Stimulated activated CD4-positive, alpha-beta T cell treated with anti-CD3 and anti-CD28 coated beads, Interleukin-1b, Interleukin-23, amount 100 ng/mL, for 4 hours (primary cell): Measurements from ENCODE around the gene GPATCH1.

Experiments
- DNase-seq, 2 donors: peaks; one replicate each; pipeline ENCODE4 v3.0.0-alpha.2; 2020; ENCODE audit warnings: low read depth in 2 of 2

The GPATCH1 gene

DNA sequence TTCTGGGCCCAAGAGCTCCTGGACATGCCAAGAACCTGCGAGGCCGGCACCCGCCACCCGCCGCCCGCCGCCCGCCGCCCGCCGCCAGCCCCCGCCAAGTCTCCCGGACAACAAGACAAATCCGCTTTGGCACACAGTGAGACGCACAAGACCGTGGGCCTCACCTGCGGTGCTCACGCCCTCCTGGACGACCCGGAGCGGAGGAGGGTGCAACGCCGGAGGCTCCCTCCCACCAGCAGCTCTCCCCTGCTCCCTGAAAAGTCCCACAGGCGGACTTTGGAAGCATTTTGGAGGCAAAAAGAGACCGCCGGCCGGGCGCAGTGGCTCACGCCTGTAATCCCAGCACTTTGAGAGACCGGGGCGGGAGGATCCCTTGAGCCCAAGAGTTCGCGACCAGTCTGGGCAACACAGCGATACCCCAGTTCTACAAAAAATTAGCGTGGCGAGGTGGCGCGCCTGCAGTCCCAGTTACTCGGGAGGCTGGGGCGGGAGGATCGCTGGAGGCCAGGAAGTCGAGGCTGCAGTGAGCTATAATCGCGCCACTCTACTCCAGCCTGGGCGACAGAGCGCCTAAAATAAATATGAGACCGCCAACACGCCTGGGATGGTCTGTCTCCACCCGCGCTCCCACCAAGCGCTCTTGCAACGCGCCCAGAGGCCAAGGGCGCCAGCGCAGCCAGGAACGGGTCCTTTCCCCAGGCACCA lies 17.1 kb upstream of the GPATCH1 start:
- DNase-seq: no peak

- peak in 1 of 2 donors; percentile 16 for DNase-seq
Measured at GRCh38 chr19:33064458-33064791, 16.6 kb upstream of the GPATCH1 start.

- peak; percentile 29 to 55 for DNase-seq
Measured at GRCh38 chr19:33064792-33065550, 16.0 kb upstream of the GPATCH1 start, which contains the start of gene RHPN2. Gene RHPN2 (minus strand): TSS chr19:33064888. CDS start chr19:33064852, 36 bp downstream.

- no peak for DNase-seq
Measured at GRCh38 chr19:33066543-33066942, 14.4 kb upstream of the GPATCH1 start.

DNA sequence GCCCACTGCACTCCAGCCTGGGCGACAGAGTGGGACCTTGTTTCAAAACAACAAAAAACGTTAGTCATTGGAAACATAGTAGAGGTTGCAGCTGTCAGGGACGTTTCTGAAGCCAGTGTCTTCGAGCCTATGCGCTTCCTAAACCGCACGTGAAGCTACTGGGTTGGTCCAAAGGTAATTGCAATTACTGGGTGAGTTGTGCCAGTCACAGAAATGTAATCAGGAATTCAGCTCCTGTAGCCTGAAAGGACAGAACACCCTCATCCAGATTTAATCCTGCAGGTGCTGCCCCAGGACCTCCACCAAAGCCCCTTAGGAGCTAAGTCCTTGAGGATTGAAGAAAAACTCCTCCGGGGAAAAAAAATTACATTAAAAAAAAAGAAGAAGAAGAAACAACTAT lies 13.9 kb upstream of the GPATCH1 start:
- no peak for DNase-seq

DNA sequence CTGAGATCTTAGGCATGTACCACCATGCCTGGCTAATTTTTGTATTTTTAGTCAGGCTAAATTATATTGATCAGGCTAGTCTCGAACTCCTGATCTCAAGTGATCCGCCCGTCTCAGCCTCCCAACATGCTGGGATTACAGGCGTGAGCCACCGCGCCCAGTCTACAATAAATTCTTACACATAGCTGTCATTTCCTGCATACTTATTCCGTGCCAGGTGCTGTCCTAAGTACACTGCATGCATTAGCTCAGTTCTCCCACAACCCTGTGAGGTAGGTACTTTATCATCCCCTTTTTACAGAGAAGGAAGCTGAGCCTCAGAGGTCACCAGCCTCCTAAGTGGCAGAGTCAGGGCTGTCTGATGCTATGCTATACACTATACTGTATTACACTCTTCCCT lies 9.1 kb upstream of the GPATCH1 start:
- no peak for DNase-seq

DNA sequence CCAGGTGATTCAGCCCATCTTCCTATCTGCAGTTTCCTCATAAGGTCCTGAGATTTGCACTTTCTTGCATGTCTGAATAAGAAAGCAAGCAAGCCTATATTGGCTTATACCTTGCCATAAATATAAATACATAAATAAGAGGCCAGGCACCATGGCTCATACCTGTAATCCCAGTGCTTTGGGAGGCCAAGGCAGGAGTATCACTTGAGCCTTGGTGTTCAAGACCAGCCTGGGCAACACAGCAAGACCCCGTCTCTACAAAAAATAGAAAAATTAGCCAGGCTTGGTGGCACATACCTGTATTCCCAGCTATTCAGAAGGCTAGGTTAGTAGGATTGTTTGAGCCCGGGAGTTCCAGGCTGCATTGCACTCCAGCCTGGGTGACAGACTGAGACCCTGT lies 5.5 kb upstream of the GPATCH1 start:
- no peak for DNase-seq

GRCh38 chr19:33085570-33086128 lies 4.7 kb downstream of the GPATCH1 start:
- DNase-seq: no peak

GRCh38 chr19:33086955-33087354 lies 6.0 kb downstream of the GPATCH1 start:
- no peak for DNase-seq

GRCh38 chr19:33089010-33089409 lies 8.0 kb downstream of the GPATCH1 start:
- no peak for DNase-seq

DNA sequence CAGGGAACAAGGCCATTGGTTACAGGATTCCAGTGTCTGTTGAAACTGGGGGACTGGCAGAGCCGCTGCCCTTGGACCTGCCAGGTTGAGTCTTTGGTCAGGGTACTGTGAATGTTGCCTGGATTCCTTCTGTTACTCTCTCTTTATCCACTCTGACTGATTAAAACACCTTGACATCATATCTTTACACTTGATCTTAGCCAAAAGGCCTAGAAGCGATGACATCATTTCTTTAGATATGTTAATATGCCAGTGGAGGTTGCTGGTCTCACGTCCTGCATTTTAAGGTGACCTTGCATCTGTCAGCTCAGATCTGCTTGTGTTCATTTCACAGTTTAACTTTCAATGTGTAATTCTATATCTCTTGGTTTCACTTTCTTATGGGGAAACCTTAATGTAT lies 9.2 kb downstream of the GPATCH1 start:
- DNase-seq: no peak

DNA sequence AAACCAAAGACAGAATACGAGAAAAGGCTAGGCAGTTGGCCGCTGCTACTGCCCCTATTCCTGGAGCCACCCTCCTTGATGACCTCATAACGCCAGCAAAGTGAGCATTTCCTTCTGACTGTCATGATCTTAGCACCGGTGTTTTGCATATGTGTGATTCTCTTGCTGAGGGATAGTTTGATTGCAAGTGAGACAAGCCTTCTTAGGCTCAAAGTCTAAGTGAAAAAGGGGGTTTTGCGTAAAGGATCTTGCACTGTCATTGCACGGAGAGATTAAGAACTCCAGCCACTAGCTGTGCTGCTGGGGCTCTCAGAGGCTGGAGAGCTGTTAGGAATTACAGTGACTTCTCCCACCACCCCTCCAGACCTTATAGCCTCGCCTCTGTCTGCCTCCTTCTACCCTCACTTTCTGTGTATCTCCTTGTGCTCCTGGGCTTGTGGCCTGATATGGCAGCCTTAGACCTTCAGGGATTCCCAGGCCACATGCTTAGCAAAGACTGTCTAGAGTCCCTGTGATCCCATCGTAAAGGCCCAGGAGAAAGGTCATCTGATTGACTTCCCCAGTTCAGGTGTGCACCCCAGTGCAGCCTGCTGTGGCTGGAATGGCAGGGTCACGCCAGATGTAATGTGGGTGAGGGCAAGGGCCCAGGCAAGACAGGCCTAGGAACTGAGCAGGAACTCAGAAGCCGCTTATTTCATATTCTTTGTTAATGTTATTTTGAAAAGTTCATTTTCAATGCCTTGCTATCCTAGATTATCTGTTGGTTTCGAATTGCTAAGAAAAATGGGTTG lies 12.6 kb downstream of the GPATCH1 start:
- no peak for DNase-seq

DNA sequence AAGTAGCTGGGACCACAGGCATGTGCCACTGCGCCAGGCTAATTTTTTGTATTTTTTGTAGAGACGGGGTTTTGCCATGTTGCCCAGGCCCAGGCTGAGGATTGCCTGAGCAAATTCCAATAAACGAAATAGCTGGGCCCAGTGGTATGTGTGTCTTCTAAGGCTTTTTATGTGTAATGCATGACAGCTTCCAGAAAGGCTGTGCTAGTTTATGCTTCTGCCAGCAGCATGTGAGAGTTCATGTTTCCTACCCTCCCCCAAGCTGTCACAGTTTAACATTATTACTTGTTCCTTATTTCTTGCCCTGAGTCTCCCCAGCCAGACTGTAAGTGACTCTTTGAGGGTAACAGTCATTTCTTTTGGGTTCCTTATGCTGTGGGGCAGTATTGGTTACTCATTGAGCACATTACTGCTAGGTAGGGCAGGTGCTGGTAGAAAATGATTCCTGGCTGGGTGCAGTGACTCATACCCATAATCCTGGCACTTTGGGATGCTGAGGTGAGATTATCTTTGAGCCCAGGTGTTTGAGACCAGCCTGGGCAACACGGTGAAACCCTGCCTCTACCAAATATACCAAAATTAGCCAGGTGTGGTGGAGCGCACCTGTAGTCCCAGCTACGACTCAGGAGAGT lies 13.6 kb downstream of the GPATCH1 start:
- no peak for DNase-seq

DNA sequence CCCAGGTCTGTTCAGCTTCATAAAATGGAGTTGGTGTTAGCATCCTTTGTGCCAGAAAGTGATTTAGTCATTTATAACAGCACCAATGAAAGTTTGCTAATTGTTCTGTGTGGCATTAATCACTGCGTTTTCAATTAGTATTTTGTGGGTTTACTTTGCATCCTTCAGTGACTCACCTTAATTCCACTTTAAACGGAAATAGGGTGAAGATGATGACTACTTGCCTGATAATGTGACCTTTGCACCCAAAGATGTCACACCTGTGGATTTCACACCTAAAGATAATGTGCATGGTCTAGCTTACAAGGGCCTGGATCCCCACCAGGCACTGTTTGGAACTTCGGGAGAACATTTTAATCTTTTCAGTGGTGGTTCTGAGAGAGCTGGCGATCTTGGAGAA lies 15.0 kb downstream of the GPATCH1 start:
- DNase-seq: no peak

DNA sequence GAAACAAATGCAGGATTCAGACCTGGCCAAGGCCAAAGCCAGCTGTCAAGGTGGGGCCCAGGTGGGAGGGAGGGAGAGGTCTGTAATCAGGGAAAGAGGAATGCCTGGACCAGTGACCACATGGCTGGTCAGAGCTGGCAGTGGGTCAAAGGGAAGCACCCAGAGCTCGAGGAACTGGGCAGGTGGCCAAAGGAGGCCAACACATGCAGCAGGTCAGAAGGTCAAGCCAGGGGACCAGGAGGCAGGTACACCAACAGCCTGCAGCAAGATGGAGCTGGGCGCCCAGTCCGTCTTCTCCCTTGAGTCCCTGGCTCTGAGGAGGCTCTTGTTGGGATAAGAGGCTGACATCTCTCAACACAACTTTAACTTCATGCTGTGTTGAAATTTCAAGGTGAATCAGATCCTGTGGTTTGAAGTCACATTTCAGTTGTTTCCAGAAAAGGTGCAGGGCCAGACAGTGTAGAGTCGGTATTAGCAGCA lies 17.1 kb downstream of the GPATCH1 start:
- DNase-seq: no peak

DNA sequence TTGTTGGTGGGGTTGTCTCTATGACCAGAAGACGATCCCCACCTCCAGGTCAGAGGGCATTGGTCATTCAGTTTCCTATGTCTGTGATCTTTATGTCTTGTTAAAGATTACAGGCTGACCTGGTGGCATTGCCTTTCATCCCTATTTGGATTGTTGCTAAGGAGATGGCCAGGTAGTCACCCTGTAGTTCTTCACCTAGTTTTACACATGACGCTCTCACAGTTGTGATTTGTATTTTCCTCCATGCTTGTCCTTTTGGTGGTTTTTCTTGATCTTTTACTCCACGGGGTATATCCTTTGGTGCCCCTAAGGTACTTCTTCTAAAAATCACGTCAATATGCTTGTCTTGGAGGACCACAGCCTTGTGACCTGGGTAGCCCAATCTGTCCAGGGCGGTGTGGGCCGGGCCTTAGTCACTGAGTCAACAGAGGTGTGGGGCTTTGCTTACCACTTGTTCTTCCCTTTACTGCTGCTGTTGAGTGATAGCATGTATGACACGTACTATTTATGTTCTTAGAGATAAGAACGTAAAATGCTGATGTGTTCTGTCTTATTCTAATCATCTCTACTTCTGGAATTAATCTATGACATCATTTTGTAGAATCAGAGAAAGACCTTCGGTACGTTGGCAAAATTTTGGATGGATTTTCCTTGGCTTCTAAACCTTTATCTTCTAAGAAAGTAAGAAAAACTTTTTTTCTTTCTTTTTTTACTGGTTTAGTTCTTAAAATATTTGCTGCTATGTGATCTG lies 20.1 kb downstream of the GPATCH1 start:
- no peak for DNase-seq

DNA sequence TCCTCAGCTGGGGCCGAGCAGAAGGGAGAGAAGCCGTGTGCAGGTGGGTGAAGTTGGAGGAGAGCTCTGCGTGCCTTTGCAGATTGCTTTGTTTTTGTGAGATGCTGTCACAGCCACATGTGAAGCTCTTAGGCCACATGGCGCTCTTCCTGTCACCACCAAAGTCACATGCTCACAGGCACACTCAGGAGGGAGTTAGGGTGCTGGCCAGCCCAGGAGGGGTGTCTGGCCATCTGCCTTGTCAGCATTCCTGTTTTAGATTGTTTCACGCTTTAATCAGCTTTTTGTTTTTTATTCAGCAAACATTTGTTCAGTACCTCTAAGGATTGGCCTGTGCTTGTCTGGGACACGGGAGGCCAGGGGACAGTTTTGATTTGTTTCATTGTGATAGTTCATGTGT lies 21.9 kb downstream of the GPATCH1 start:
- no peak for DNase-seq

DNA sequence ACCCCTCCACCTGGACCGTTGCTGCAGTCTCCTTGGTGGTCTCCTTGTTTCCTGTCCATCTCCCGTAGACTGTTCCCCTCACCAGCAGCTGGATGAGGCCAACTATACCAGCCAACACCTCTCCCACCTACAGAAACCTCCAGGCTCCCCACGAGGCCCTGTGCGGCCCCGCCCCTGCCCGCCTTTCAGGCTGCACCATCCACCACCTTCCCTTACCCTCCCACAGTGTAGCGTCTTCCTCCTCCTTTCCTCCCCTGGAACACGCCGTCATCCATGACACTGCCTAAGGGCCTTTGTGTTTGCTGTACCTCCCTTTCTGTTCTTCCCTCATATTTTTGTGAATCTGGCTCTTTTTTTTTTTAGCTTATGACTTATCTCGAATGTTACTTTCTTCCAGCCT lies 27.2 kb downstream of the GPATCH1 start:
- DNase-seq: no peak

DNA sequence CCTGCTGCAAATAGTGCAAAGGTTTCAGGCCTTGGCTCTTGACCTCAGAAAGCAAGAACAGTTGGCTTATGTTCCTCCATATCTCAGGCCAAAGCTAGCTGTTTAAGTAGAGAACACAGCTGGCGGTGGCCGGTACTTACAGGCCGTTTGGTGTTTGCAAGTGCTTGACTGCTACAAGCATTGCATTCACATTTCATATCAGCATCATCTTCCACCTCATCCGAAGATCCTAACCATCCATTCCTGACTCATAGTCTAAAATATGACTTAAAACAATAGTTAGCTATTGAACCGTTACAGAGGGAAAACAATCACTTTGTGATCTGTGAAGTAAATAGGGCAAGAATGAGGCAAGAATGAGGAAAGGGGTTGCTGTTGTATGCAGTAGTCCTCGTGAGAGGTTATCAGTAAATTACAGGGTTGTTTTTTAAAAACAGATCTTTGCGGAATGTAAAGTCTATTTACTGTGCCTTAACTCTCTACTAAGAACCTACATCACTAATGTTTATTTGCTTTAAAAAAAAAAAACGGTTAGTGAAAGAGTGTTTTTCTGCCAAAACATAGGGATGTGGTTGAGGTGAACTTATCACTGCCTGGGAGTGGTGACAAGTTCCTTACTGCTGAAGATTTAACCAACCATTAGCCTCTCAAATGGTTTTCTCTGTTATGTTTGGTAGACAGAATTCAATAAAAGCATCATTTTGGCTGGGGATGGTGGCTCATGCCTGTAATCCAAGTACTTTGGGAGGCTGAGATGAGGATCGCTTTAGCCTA lies 29.3 kb downstream of the GPATCH1 start:
- no peak for DNase-seq

DNA sequence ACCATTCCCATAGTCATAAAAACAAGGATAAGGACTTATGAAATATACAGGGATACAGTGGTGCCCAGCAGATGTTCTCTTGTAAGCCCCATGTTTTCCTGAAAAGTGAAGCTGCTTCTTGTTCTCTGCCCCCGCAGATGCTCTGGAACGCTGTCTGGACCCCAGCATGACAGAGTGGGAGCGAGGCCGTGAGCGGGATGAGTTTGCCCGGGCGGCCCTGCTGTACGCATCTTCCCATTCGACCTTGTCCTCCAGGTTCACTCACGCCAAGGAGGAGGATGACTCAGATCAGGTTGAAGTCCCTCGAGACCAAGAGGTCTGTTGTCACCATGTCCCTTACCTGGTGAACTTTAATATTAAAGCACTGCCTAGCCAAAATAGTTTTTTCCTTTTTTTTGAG lies 30.6 kb downstream of the GPATCH1 start:
- DNase-seq: no peak
